Fibroblast of skin of right biceps (primary cell): Measurements from ENCODE around the gene PTPRN2.
"Not testable (repeated sequence)": the region's sequence is repeated elsewhere in the genome, so short reads cannot be mapped to it uniquely, and the experiment has no call there.

ENCODE experiments used
- DNase-seq: peaks from one replicate; pipeline ENCODE4 v3.0.0-alpha.2; 2013

Gene PTPRN2

GRCh38 chr7:157745721-157746709, 841.6 kb downstream of the PTPRN2 start:
- DNase-seq: no peak

- DNase-seq: no peak
Measured at GRCh38 chr7:157744786-157745601, 842.6 kb downstream of the PTPRN2 start.

- no peak for DNase-seq
Measured at GRCh38 chr7:157743781-157744525, 843.7 kb downstream of the PTPRN2 start.

GRCh38 chr7:157740251-157740798, 847.3 kb downstream of the PTPRN2 start:
- no peak for DNase-seq

GRCh38 chr7:157739650-157740049, 848.0 kb downstream of the PTPRN2 start:
- DNase-seq: no peak

GRCh38 chr7:157739031-157739430, 848.6 kb downstream of the PTPRN2 start:
- no peak for DNase-seq

GRCh38 chr7:157738066-157738460, 849.6 kb downstream of the PTPRN2 start:
- DNase-seq: no peak

- no peak for DNase-seq
Measured at GRCh38 chr7:157737151-157738065, 850.2 kb downstream of the PTPRN2 start.

GRCh38 chr7:157736341-157736740, 851.3 kb downstream of the PTPRN2 start:
- no peak for DNase-seq

GRCh38 chr7:157735826-157736225, 851.8 kb downstream of the PTPRN2 start:
- DNase-seq: no peak

GRCh38 chr7:157734676-157735640, 852.7 kb downstream of the PTPRN2 start:
- DNase-seq: no peak

GRCh38 chr7:157733760-157734395, 853.7 kb downstream of the PTPRN2 start:
- DNase-seq: not testable (repeated sequence)

- DNase-seq: no peak
Measured at GRCh38 chr7:157731126-157731525, 856.5 kb downstream of the PTPRN2 start.

- DNase-seq: no peak
Measured at GRCh38 chr7:157730614-157731013, 857.0 kb downstream of the PTPRN2 start.

GRCh38 chr7:157729566-157729965, 858.1 kb downstream of the PTPRN2 start:
- no peak for DNase-seq

GRCh38 chr7:157727964-157728615, 859.5 kb downstream of the PTPRN2 start:
- DNase-seq: no peak

- no peak for DNase-seq
Measured at GRCh38 chr7:157726764-157727163, 860.9 kb downstream of the PTPRN2 start.

GRCh38 chr7:157725312-157725711, 862.3 kb downstream of the PTPRN2 start:
- DNase-seq: not testable (repeated sequence)

GRCh38 chr7:157723205-157723604, 864.4 kb downstream of the PTPRN2 start:
- no peak for DNase-seq
